T follicular helper cell (primary cell): Measurements from ENCODE around the gene WNK3.
A peak's percentile ranks its signal among the peaks of the same experiment; 100 is the strongest.

ENCODE experiments used
- DNase-seq: peaks from one replicate; pipeline ENCODE4 v3.0.0-alpha.2; 2020; ENCODE audit warnings: low read depth

WNK3 gene

GRCh38 chrX:54238588-54238987 lies 119.3 kb downstream of the WNK3 start:
- DNase-seq = no peak

GRCh38 chrX:54237014-54237413 lies 120.8 kb downstream of the WNK3 start:
- no peak for DNase-seq

DNA sequence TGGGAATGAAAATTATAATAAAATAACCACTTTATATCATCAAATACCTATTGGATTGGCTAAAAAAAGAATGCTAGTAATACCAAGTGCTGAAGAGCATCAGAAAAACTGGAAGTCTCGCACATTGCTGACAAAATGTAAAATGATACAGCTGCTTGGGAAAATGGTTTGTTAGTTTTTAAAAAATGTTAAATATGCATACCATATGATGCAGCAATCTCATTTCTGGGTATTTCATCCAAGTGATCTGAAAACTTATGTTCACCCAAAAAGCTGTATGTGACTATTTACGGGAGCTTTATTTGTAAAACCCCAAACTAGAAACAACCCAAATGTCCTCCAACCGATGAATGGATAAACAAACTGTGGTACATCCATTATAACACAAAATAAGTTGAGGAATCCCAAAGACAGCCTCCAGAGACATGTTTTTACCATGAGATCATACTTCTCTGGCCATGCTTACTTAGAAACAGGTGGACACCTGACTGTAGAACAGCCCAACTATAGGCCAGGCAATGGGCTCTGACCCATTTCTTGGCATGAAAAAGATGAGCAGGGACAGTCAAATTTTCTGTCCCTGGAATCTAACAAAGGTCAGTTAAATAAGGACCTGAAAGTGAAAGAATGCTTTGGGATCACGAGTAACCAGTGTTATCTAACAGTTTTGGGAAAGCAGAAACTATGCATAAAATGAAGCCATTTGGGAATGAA lies 127.3 kb downstream of the WNK3 start:
- no peak for DNase-seq

- no peak for DNase-seq
Measured at GRCh38 chrX:54223581-54223980, 134.3 kb downstream of the WNK3 start.

DNA sequence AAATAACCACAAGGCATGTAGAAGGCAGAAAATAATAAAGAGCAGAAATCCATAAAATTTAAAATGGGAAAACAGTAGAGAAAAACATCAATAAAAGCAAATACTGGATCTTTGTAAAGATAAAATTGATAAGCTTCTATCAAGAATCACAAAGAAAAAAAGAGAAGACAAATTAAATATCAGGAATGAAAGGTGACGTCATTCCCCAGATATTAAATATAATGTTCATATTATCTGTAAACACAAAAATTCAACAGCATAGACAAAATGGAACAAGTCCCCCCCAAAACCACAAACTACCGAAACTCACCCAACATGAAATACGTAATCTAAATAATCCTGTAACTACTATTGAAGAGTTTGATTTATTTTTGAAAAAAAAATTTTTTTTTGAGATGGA lies 144.2 kb downstream of the WNK3 start:
- no peak for DNase-seq

DNA sequence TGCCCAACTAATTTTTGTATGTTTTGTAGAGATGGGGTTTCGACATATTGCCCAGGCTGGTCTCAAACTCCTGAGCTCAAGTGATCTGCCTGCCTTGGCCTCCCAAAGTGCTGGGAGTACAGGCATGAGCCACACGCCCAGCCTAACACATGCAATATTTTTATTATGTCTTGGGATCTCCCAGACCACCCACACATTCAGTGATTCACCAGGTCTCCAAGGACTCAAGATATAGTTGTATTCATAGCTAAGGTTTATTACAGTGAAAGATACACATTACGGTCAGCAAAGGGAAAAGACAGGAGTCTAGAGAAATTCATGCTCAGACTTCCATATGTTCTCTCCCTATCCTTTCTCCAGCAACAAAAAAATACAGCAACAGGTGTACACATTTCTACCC lies 149.3 kb downstream of the WNK3 start:
- DNase-seq = no peak

DNA sequence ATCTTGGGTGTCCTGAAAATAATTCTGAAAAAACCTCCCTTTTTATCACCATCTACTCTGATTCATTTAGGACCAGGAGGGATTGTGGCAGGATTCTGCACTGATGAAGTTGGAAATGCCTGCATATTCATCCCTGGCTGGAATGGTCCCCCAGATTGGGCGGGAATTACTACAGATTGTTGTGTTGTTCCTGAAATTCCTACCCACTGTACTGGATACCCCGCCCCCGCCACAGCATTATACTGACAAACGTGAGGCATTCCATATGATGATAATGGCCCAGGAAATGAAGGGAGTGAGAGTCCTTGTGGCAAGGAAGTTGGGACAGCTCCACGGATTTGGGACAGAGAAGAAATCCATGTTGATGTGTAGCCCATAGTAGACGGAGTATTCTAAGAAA lies 159.6 kb downstream of the WNK3 start:
- DNase-seq = no peak

DNA sequence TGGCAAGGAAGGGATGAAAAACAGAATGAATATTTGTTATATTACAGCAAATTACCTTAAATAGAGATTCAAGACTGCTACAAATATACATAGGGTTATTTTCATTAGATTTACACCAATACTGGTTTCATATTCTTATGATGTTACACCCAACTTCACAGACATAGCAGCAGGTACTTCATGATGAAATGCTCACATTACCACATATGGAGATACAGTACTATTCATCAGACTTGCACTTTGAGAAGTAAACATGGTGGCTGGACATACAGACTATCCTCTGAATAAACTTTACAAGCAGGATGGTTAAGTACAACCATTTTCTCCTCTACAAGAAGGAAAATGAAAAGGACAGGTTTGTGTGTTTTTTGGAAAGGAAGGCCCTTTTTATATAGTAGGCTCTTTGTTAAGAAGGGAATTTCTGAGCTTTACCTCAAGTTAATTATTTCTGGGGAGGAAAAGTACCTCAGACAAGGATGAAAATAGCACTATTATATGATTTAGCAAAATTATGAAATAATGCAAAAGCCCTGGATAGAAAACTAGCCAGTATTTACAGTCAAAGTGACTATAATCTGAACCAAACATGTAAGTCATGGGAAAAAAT lies 162.8 kb downstream of the WNK3 start:
- no peak for DNase-seq

GRCh38 chrX:54193085-54193821 lies 164.6 kb downstream of the WNK3 start:
- no peak for DNase-seq

GRCh38 chrX:54184474-54184873 lies 173.4 kb downstream of the WNK3 start:
- DNase-seq = no peak

- peak; percentile 44 for DNase-seq
Measured at GRCh38 chrX:54182864-54183613, 174.8 kb downstream of the WNK3 start, which contains the start of gene FAM120C. FAM120C (minus strand) TSS chrX:54183254; CDS start chrX:54183198, 56 bp downstream.

- peak; percentile 48 for DNase-seq
Measured at GRCh38 chrX:54182194-54182863, 175.5 kb downstream of the WNK3 start.

- DNase-seq = no peak
Measured at GRCh38 chrX:54181202-54181953, 176.5 kb downstream of the WNK3 start.

GRCh38 chrX:54180403-54180802 lies 177.4 kb downstream of the WNK3 start:
- DNase-seq = no peak

DNA sequence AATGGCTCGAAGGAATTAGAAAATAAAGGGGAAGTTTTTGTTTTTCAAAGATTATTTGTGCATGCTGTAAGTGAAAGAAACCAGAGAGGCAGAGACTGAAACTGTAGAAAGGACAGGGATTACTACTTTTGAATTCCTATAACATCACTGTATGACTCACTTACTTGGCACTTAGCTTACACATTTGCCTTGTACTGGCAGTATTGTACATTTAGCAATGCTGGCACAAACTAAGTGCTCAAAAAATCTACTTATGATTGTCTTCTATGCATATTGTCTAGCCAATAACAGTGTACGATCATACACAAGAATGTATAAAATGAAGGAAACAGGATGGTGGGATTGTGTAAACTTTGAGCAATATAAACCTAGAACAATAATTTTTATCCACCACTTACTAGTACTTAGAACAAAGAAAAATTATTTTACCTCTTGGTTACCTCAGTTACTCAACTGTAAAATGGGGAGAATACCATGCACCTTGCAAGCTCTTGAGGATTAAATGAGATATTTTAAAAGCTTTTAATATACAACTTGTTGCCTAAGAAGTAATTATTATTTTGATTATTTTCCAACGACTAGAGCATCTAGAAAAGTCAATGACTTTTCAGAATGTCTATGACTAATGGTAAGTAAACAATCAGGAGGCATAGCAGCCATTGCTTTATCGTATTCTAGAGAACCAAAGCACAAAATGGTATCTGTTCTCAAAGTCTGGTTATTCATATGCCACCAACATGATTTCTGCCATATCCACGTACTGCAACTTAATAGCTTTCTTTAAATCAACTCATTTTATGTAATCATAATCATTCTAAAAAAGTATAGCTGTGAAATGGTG lies 179.5 kb downstream of the WNK3 start:
- DNase-seq = no peak

DNA sequence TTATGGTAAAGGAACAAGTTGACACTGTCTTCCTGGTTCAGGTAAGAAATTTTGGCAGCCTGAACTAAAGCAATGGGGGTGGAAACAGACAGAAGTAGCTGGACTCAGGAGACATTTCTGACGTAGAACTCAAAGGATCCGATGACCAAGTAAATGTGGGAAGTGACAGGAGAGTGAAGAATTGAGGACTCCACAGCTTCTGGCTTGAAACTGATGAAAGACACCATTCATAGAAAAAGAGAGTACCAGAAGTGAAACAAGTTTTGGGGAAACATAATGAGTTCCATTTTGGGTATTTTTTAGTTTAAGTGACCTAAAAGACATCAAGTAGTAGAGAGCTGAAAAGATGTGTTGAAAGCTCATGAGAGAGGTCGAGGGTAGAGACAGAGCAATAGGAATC lies 180.5 kb downstream of the WNK3 start:
- no peak for DNase-seq

DNA sequence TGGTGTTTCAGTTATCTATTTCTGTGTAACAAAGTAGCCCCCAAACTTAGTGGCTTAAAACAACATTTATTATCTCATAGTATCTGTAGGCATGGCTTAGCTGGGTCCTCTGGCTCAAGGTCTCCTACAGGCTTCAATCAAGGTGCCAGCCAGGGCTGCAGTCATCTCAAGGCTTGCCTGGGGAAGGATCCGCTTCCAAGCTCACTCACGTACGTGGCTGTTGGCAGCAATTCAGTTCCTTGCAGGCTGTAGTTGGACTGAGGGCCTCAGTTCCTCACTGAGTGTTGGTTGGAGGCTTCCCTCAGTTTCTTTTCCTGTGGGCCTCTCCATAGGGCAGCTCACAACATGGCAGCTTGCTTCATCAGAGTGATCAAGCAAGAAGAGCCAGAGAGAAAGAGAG lies 184.1 kb downstream of the WNK3 start:
- no peak for DNase-seq

GRCh38 chrX:54172455-54172854 lies 185.4 kb downstream of the WNK3 start:
- no peak for DNase-seq

DNA sequence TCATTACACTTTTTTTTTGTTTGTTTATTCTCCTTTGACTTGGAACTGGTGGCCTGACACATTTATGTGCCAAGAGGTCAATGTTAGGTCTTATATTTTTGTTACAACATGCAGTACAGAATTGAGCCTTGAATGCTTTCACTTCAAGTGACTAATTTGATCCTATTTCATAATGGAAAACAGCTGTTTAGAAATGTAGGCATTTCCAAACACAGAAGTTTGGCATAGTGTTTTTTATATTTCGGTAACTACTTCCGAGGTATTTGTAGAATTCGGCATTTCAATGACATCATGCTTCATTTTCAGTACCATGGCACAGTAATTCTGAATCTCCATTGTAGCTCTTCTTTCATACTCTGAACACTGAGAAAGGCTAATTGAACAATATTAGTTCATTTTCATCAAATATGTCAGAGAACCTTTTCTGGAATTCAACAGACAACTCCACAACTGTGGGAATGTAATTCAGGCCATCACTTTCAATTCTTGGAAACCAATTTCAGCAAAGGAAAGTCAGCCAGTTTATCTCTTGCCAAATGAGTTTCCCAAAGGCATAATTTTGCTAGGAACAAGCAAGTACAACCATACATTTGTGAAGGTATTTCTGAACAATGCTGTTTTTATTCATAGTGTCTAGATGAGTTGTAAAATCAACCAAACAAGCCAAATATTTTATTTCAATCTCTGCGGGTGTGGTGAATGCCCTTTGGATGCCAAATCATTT lies 186.2 kb downstream of the WNK3 start:
- DNase-seq = no peak
